Activated T-helper 17 cell treated with anti-CD3 and anti-CD28 coated beads, Interleukin-2, amount 50 U/mL, for 72 hours (primary cell): ENCODE results near the gene OSBPL7. TPM values are rescaled to one million over a fixed set of nuclear protein-coding genes. Genes with fewer than 3 reads are reported as not detected.

Experiments
- ATAC-seq: fragments of 150-1000 bp; cut with Tn5 transposase; replicated peaks from 2 replicates; pipeline ENCODE4 v1.10.0; 2021; ENCODE audit warnings: mild to moderate bottlenecking, moderate library complexity
- H3K27ac Mint-ChIP-seq: one replicate; pipeline ENCODE4 v1.8.0; 2022; ENCODE audit warnings: mixed read lengths
- H3K27me3 Mint-ChIP-seq: one replicate; pipeline ENCODE4 v1.8.0; 2022; ENCODE audit warnings: mixed read lengths
- H3K36me3 Mint-ChIP-seq: one replicate; pipeline ENCODE4 v1.8.0; 2022; ENCODE audit warnings: low read depth, mild to moderate bottlenecking, mixed read lengths
- H3K4me1 Mint-ChIP-seq: one replicate; pipeline ENCODE4 v1.8.0; 2022; ENCODE audit warnings: mixed read lengths
- H3K4me3 Mint-ChIP-seq: one replicate; pipeline ENCODE4 v1.8.0; 2022; ENCODE audit warnings: mild to moderate bottlenecking, mixed read lengths
- H3K9me3 Mint-ChIP-seq: one replicate; pipeline ENCODE4 v1.8.0; 2022; ENCODE audit warnings: mixed read lengths
- total RNA-seq, 2 donors: library from RNA; stranded (reverse); gene quantifications; one replicate each; pipeline ENCODE4 v1.2.3, GENCODE V29; 2022

Gene OSBPL7
- total RNA-seq, 2 donors from 2014 or later, result 11.6 to 14.4 TPM

DNA sequence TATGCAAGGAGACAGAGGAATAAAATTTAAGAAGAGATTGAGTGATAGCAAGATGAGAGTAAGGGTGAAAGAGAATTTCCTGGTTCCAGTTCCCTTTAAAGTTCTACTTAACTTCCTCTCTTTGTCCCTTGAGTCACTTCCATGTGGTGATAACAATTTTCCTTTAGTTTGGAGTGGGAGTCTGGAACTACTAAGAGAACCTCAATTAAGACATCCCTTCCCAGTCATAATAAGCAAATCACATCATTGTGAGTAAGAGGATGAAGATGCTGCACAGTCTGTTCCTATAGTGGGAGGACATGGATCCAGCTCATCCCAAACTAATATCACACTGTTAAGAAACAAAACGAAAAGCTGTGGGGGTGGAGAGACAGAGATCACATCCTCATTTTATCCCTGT lies 64.2 kb downstream of the OSBPL7 start:
- ATAC-seq, result no peak
- no peak overlapping the region for H3K27ac Mint-ChIP-seq
- no peaks in the 10 kb centered on the region for H3K9me3 Mint-ChIP-seq
- H3K36me3 Mint-ChIP-seq, result no peaks in the 10 kb centered on the region
- H3K4me3 Mint-ChIP-seq, result no peak overlapping the region
- H3K27me3 Mint-ChIP-seq, result peaks cover 4% of the 10 kb centered on the region
- no peaks in the 10 kb centered on the region for H3K4me1 Mint-ChIP-seq

Other genes starting within 250 kb of the OSBPL7 start
- 100 to 1,000 TPM; 451 to 724 TPM for gene KPNB1, start 171.9 kb downstream of the OSBPL7 start, total RNA-seq
- gene TBKBP1, start 127.6 kb downstream of the OSBPL7 start, total RNA-seq, result 10 to 100 TPM in 1 of 2 donors, 1 to 10 TPM in 1; 6.3 to 10.2 TPM
- 10 to 100 TPM; 19.9 to 30.5 TPM for gene TBX21, start 88.6 kb downstream of the OSBPL7 start, total RNA-seq
- gene MRPL10, start 9.7 kb upstream of the OSBPL7 start, total RNA-seq, result 10 to 100 TPM; 58.0 to 58.8 TPM
- under 1 TPM; 0.58 to 0.61 TPM for gene LRRC46, start 9.9 kb upstream of the OSBPL7 start, total RNA-seq
- 10 to 100 TPM; 21.2 to 21.8 TPM for gene SCRN2, start 19.5 kb upstream of the OSBPL7 start, total RNA-seq
- under 1 TPM in 1 of 2 donors, not detected in 1; 0.21 TPM for gene SP6, start 29.4 kb upstream of the OSBPL7 start, total RNA-seq
- gene SP2, start 74.4 kb upstream of the OSBPL7 start, total RNA-seq, result 10 to 100 TPM; 23.7 to 24.2 TPM
- gene PNPO, start 119.8 kb upstream of the OSBPL7 start, total RNA-seq, result 10 to 100 TPM; 18.0 to 33.7 TPM
- gene PRR15L, start 136.1 kb upstream of the OSBPL7 start, total RNA-seq, result not detected
- 100 to 1,000 TPM; 139 to 216 TPM for gene CDK5RAP3, start 149.3 kb upstream of the OSBPL7 start, total RNA-seq
- 1 to 10 TPM; 1.3 to 2.0 TPM for gene COPZ2, start 216.0 kb upstream of the OSBPL7 start, total RNA-seq
- gene NFE2L1, start 226.6 kb upstream of the OSBPL7 start, total RNA-seq, result 10 to 100 TPM; 77.7 to 91.8 TPM